GM03348 (cell line): Measurements from ENCODE around the gene PARD3B.

Experiments used
- DNase-seq: peaks from one replicate; pipeline ENCODE4 v3.0.0; 2012; ENCODE audit warnings: low spot score

PARD3B gene

GRCh38 chr2:205012961-205013360 lies 467.7 kb downstream of the PARD3B start:
- no peak for DNase-seq

GRCh38 chr2:205013586-205013985 lies 468.3 kb downstream of the PARD3B start:
- DNase-seq, result no peak

- DNase-seq, result no peak
Observed at GRCh38 chr2:205014201-205014600, 468.9 kb downstream of the PARD3B start.

GRCh38 chr2:205017381-205017780 lies 472.1 kb downstream of the PARD3B start:
- no peak for DNase-seq

GRCh38 chr2:205017912-205018311 lies 472.6 kb downstream of the PARD3B start:
- no peak for DNase-seq

GRCh38 chr2:205020673-205021072 lies 475.4 kb downstream of the PARD3B start:
- no peak for DNase-seq

GRCh38 chr2:205022841-205023240 lies 477.6 kb downstream of the PARD3B start:
- DNase-seq, result no peak

GRCh38 chr2:205024822-205025518 lies 479.7 kb downstream of the PARD3B start:
- DNase-seq, result peak; percentile 85

- no peak for DNase-seq
Observed at GRCh38 chr2:205025580-205026240, 480.4 kb downstream of the PARD3B start.

GRCh38 chr2:205030695-205031094 lies 485.4 kb downstream of the PARD3B start:
- no peak for DNase-seq

GRCh38 chr2:205032093-205032551 lies 486.8 kb downstream of the PARD3B start:
- DNase-seq, result no peak

- DNase-seq, result no peak
Observed at GRCh38 chr2:205033431-205033830, 488.2 kb downstream of the PARD3B start.

GRCh38 chr2:205034034-205034433 lies 488.8 kb downstream of the PARD3B start:
- DNase-seq, result no peak

- no peak for DNase-seq
Observed at GRCh38 chr2:205040323-205040722, 495.0 kb downstream of the PARD3B start.

GRCh38 chr2:205041472-205042130 lies 496.3 kb downstream of the PARD3B start:
- no peak for DNase-seq

GRCh38 chr2:205043285-205043684 lies 498.0 kb downstream of the PARD3B start:
- no peak for DNase-seq

- no peak for DNase-seq
Observed at GRCh38 chr2:205045706-205046105, 500.4 kb downstream of the PARD3B start.

GRCh38 chr2:205047273-205047839 lies 502.1 kb downstream of the PARD3B start:
- no peak for DNase-seq

- no peak for DNase-seq
Observed at GRCh38 chr2:205051417-205051816, 506.1 kb downstream of the PARD3B start.

GRCh38 chr2:205052781-205053180 lies 507.5 kb downstream of the PARD3B start:
- DNase-seq, result no peak

GRCh38 chr2:205053827-205054410 lies 508.6 kb downstream of the PARD3B start:
- no peak for DNase-seq

- DNase-seq, result no peak
Observed at GRCh38 chr2:205054789-205055188, 509.5 kb downstream of the PARD3B start.
